HL-60/S4 (cell line): ENCODE data around the gene ARHGAP35.

Experiments
- in situ Hi-C: fragments of 300-500 bp; cut with MboI; formaldehyde crosslinking; loops from 2 replicates; pipeline ENCODE4 v1.14.3; 2022; ENCODE audit warnings: low sequenced_read_pairs

The ARHGAP35 gene

DNA sequence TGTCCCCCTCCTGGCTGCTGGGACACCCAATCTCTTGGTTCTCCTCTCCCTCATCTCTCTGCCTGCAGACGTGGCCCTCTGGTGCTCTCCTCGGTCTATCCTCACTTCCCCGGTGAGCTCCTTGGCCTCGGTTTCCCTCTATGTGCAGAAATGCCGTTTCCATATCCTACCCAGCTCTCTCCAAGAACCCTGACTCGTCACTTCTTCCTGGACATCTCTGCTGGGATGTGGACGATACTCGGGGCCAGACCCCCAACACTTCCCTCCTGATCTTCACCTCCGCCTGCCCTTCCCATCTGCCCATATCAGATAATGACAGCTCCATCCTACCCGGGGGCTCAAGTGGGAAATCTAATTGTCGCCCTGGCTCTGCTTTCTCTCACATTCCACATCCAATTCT lies 18.0 kb upstream of the ARHGAP35 start:
- in situ Hi-C loops: loop anchor here (5.0 kb wide), 1 partner anchor 90 kb away; no protein-coding TSS in a partner anchor

DNA sequence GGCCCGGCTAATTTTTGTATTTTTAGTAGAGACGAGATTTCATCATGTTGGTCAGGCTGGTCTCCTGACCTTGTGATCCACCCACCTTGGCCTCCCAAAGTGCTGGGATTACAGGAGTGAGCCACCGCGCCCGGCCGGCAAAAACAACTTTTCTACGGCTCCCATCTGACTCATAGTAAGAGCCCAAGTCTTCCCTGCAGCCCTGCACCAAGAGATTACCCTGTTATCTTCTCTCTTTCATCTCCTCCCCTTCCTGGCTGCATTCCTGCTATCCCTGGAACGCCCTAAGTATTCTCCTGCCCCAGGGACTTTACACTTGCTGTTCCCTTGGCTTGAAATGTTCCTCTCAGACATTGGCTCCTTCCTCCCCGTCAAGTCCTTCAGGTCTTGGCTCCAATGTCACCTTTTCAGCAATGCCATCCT lies 16.7 kb upstream of the ARHGAP35 start:
- in situ Hi-C loops: loop anchor here (5.0 kb wide), 1 partner anchor 92 kb away; no protein-coding TSS in a partner anchor

DNA sequence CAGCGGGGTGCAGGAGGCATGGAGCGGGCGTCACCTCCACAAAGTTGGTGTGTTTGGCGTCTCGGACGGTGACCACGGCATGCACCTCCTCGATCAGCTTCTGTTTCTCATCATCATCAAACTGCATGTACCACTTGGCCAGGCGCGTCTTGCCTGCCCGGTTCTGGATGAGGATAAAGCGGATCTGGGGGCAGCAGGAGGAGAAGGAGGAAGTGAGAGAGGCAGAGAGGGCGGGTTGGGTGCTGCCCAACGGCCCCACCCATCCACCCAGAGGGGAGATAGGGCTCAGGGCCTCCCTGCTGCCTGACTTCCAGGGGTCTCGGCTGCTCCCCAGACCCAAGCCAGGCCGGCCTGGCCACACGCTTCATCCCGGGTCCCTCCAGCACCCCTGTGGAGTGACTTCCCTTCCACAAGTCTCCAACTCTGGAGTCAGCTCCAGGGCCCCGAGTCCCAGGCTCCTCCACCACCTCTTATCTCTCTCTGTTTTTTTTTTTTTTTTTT lies 14.8 kb upstream of the ARHGAP35 start:
- in situ Hi-C loops: no loop called here

DNA sequence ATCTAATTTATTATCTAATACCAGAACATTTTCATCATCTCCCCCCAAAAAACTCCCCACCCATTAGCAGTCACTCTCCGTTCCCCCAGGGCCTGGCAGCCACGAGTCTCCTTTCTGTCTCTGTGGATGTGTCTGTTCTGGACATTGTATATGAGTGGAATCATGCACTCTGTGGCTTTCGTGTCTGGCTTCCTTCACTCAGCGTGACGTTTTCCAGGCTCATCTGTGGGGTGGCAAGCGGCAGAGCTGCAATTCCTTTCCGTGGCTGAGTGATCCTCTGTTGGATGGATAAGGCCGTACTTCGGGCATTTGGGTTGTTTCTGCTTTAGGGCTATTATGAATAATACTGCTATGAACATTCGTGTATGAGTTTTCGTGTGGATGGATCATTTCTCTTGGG lies 13.3 kb upstream of the ARHGAP35 start:
- in situ Hi-C loops: no loop called here

DNA sequence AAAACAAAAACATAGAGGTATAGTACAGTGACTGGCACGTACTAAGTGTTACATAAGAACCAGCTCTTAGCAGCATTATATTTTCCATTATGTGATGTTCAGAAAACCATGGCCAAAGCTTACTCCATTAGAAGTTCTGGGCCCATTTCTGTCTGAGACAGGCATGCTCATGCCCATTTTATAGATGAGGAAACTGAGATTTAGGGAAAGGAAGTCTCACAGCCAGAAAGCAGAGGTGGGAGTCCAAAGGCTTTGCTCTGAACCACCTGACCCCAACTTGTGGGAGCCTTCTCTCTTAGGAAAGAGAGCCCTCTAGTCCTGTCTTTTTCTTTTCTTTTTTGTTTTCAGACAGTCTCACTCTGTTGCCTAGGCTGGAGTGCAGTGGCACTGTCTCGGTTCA lies 12.4 kb upstream of the ARHGAP35 start:
- in situ Hi-C loops: no loop called here

DNA sequence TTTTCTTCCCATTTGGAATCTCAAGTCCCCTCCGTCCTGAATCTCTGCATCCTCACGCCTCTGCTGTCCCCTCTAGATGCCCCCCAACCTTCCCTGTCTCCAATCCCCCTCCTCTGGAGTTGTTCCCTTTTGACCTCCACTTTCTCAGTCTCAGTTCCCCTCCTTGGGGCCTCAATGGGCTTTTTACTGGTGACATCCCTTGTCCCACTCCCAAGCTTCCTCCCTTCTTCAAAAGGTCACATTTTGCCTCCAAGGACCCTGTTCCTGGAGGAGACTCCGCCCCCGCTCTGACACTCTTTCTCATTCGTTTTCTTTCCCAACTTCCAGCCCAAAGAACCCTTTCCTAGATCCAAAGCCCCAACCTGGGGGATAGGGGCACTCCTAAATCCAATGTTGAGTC lies 11.2 kb upstream of the ARHGAP35 start:
- in situ Hi-C loops: loop anchor here (10.0 to 25.0 kb wide), 2 partner anchors 145 to 288 kb away; partner anchors contain the start of gene SAE1

DNA sequence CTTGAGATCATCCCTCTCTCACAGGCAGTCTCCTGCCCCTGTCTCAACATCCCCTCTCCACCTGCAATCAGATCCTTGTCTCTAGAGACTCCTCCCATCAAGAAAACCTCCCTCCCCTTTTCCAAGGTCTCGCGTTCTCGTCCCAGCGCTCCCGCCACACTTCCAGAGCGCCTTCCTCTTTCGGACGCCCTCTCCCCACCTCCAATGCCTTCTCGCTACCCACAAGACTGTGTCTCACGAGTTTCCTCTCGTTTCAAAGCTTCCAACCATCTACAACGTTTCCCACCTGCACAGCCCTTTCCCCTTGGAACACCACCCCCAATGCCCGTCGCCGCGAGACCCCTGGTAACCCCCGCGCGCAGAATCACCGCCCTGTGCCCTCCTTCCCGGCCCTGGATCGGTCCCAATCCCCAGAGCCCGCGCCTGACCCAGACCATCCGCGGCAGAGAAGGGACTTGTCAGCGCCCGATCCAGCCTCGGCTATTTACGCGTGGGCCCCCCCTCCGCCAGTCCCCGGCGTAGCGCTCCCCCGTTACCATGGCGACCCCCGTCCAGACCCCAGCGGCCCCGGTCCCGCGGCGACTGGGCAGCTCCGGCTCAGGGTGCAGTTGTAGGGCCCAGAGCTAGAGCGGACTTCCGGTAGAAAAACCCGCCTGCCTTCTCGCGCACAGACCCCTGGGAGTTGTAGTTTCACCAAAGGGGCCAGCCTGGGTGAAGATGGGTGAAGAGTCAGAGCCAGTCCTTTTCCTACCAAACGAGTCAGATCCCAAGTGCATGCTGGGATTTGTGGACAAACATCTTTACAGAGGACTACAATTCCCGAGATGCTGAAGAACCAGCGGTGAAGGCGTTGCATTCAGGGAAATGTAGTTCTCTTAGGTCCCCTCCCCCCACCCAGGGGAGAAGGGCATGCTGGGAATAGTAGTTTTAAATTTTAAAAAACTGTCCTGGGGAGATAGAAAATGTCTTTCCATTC lies 10.3 kb upstream of the ARHGAP35 start, which contains the start of gene AP2S1:
AP2S1 (minus strand) TSS at position 619 of the 976 bp plus-strand sequence; CDS start at position 539, 80 bp downstream.
- in situ Hi-C loops: loop anchor here (10.0 to 25.0 kb wide), 2 partner anchors 144 to 287 kb away; partner anchors contain the start of gene SAE1

DNA sequence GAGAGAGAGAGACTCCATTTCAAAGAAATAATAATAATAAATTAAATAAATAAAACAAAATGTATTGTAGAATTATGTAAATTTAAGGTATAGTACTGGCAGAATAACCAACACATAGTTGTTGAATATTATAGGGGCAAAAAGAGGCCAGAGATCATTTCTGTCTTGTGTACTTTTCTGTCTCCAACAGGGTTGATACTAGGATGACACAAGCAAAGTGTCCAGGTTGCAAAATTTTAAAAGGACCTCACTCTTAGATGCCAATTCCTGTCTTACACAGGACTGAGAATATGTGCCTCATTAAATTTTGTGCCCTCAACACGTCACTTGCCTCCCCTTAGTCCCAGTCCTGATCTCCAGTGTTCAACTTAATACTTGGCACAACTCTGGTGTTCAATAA lies 8.0 kb upstream of the ARHGAP35 start:
- in situ Hi-C loops: loop anchor here (10.0 to 25.0 kb wide), 2 partner anchors 142 to 284 kb away; partner anchors contain the start of gene SAE1

DNA sequence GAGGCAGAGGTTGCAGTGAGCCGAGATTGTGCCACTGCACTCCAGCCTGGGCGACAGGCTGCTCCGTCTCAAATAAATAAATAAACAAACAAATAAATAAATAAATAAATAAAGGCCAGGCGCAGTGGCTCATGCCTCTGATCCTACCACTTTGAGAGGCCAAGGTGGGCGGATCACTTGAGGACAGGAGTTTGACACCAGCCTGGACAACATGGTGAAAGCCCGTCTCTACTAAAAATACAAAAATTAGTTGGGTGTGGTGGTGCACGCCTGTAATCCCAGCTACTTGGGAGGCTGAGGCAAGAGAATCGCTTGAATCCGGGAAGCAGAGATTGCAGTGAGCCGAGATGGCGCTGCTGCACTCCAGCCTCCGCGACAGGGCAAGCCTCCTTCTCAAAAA lies 6.1 kb upstream of the ARHGAP35 start:
- in situ Hi-C loops: loop anchor here (10.0 to 25.0 kb wide), 2 partner anchors 140 to 283 kb away; partner anchors contain the start of gene SAE1

DNA sequence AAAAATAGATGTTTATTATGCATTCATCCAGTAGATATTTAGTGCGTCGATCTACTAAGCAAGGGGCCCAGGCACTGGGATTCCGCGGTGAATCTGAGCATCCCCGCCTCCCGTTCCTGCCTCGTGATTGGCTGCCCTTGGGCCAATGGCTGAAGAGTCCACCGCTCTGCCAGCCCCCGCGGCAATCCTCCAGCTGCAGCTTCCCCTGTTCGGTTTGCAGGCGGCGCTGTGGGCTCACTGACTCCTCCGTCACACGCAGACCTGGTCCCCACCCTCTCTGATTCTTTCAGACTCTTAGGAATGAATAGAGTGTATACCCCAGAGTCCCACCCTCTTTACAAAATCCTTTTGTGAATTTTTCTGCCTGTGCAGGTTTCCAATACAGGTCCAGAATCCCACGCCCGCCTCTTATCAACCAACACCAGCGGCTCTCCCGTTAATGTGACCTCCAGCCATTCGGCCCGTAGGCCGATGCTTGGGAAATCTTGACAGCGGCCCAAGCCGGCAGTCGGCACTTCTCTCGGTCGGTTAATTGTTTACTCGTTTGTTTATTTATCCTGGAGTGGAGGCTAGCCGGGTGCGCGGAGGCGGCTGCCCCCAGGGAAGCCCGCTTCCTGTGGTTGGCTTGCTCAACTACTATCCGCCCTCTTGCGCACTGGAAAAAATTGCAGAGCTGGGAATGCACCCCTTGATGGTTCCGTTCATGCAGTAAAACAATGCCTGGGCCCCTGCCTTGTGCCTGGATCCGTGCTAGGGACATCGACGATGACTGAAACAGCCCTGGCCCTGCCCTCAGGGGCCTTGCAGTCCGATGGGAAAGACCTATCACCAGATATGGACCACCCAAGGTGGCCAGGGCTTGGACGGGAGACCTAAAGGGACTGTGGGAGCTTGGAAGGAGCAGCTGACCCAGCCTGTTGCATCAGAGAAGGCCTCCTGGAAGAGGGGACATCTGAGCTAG lies 4.5 kb upstream of the ARHGAP35 start:
- in situ Hi-C loops: loop anchor here (10.0 to 25.0 kb wide), 2 partner anchors 138 to 281 kb away; partner anchors contain the start of gene SAE1

DNA sequence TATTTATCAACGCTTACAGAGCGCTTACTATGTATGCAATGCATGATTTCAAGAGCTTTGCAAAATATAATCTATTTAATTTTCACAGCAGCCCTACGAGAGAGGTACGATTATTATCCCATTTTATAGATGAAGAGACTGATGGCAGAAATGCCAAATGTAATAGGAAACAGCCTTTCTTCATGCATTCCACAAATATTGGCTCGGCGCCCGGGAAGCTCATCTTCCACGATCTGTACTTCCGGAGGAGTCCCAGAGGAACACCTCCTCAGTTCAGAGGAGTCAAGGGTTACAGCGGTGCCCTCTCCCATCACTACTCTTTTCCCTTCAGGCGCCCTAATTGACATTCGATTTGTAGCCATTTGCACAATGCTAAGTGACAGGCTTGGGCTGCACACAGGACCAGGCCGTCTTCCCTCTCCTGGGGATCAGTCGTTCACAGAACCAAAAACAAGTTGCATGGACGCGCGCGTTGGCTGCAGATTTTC lies 1.1 kb upstream of the ARHGAP35 start:
- in situ Hi-C loops: loop anchor here (10.0 to 25.0 kb wide), 2 partner anchors 135 to 278 kb away; partner anchors contain the start of gene SAE1

DNA sequence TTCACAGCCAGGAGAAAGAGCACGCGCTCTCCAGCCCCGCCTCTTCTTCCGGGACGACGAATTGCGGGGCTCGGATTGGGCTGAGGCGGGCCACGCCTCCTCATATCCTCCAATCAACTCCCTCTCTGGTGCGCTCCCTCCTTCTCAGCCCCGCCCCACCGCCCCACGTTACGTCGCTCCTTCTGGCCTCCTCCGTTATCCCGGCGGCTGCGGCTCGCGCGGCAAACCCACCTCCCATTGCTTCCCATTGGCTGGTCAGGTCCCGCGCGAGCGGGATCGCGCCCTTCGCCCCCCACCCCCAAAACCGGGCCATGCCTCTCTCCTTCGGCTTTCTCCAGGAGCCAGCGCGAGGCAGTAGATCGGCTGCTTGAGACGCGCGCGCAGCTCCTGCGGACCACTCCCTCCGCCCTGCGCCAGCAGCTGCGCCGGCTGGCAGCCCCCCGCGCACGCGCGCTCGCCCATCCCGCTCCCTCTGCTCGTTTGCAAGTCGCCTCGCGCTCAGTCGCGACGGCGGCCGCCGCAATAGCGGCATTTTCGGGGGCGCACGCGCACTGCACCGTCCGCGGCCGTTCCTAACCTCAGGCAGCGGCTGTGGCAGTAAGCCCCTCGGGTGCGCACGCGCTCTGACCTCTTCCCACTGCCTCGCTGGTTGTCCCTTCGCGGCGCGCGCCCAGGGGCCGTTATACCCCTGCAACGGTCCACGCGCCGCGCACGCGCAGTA lies 512 bp upstream of the ARHGAP35 start:
- in situ Hi-C loops: loop anchor here (25.0 kb wide), 1 partner anchor 277 kb away; the partner anchor contains the start of gene SAE1

DNA sequence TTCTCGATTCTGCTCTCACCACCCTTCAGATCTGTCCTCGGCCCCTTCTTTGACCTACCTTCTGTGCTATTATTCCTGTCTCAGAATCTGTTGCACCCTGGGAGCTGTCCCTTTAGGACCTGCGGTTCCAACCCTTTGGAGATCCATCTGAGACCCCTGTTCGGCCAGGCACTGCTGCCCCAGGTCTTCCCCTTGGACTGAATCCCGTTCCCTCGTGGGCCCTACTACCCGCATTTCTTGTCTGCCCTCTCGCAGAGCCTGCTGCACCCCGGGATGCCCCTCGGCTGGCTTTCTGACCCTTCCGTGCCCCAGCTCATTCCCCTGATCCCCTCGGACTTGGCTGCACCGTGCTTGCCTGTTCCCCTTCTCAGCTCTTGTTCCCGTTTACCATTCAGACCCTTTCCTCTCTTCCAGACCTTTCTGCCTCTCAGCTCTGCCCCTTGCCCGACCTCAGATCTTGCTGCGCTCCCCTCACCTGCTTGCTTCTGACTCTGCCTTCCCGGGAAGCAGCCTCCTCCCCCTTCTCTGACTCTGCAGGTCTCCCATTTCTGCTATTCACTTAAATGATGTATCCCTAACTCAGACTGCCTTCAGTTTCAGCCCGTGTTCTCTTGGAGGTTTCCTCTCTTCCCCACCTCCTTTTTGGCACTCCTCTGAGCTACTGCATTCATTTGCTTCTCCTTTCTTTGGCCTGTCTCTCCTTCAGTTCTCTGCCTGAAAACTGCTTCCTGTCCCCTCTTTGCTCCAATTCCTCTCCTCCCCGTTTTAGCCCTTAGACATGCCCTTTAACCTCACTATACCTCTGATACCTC lies 1.1 kb downstream of the ARHGAP35 start:
- in situ Hi-C loops: loop anchor here (25.0 kb wide), 1 partner anchor 275 kb away; the partner anchor contains the start of gene SAE1

DNA sequence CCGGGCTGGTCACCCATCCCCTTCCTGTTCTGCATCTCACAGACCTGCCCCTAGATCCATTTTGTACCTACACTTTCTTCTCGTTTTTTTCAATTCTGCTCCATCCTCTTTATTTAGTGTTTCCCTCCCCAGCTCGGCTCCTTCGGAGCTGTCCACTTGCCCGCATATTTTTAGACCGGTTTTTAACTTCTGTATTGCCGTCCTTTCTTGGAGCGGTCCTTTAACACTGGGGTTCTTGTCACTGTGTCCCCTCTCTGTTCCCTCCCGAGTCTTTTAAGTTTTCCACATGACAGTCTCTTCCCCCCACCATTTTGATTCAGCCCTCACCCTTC lies 1.7 kb downstream of the ARHGAP35 start:
- in situ Hi-C loops: loop anchor here (25.0 kb wide), 1 partner anchor 275 kb away; the partner anchor contains the start of gene SAE1

DNA sequence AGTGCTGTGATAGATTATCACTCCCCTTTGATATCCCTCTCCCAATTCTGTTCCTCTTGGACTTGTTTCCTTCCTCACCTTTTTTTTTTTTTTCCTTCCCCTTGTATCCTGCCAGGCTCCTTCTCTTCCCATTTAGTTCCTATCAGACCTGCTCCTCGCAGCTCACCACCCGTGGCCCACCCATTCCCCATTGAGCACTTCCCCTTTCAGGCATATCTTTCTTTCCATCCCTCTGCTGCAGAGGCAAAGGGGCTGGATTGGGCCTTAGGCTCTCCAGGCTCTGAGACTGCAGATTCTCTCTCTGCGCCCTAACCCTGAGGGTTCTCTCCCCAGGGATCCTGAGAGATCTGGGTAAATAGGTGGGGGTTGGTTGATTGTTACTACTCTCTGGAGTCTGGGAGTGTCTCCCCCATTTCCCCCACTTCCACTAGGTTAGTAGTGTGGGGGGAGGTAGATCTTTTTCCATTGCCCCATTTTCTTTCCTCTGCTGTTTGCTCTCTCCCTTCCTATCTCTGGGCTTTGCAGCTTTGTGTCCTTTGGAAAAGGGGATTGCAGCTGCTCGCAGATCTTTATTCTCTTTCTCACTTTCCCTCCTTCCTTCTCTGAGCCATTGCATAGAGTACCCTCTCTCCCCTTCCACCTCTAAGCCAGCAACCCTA lies 2.3 kb downstream of the ARHGAP35 start:
- in situ Hi-C loops: loop anchor here (25.0 kb wide), 1 partner anchor 274 kb away; the partner anchor contains the start of gene SAE1

DNA sequence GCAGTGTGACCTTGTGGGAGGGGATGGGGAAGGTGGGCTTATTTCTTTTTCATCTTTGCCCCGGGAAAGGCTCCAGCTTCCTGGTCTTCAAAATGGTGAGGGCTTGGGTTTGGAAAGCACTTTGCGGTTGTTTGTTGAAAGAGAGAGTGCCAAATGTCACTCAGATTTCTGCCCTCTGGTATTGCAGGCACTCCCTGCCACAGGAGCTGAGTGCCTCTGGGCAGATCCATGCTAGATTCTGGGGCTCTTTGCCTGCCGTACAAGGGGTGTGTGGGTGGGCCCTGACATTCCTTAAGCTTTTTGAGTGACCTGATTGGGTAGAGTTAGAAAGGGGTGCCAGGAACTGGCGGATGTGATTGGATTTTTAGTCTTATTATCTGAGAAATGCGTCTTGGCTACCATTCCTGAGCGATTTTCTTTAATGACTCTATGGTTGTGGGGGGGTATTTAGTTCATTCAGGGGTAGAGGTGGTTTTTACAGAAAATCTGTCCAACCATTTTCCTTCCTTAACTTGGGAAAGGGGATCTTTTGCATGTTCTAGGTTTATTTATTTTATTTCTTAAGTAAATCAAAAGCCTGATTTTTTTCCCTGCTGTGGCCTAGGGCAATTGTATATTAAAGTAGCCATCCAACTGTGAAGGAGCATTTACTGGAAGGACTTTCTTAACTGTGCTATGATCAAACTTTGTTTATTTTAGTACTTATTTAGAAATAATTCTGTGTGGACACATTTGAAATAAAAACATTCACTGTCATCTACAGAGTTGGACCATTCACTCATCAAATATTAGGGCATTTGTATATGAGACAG lies 3.2 kb downstream of the ARHGAP35 start:
- in situ Hi-C loops: loop anchor here (25.0 kb wide), 1 partner anchor 273 kb away; the partner anchor contains the start of gene SAE1
